Osteocyte (in vitro differentiated cells): Measurements from ENCODE around the gene TMPRSS9. TPM values are rescaled to one million over a fixed set of nuclear protein-coding genes. Genes with fewer than 3 reads are reported as not detected.
"Not testable (repeated sequence)": the region's sequence is repeated elsewhere in the genome, so short reads cannot be mapped to it uniquely, and the experiment has no call there.

Experiments used
- DNase-seq: peaks from one replicate; pipeline ENCODE4 v3.0.0; 2021; ENCODE audit warnings: mixed read lengths; ENCODE audit not compliant: unreplicated experiment; ENCODE audit errors: extremely low spot score
- H3K27ac Mint-ChIP-seq: one replicate; pipeline ENCODE4 v1.8.0; 2021; ENCODE audit warnings: mild to moderate bottlenecking, mixed read lengths; ENCODE audit not compliant: unreplicated experiment
- H3K27me3 Mint-ChIP-seq: one replicate; pipeline ENCODE4 v1.8.0; 2021; ENCODE audit warnings: mixed read lengths; ENCODE audit not compliant: unreplicated experiment
- H3K36me3 Mint-ChIP-seq: one replicate; pipeline ENCODE4 v1.8.0; 2021; ENCODE audit warnings: mixed read lengths; ENCODE audit not compliant: unreplicated experiment
- H3K4me1 Mint-ChIP-seq: one replicate; pipeline ENCODE4 v1.8.0; 2021; ENCODE audit warnings: mixed read lengths; ENCODE audit not compliant: unreplicated experiment
- H3K4me3 Mint-ChIP-seq: one replicate; pipeline ENCODE4 v1.8.0; 2021; ENCODE audit warnings: mild to moderate bottlenecking, moderate library complexity, mixed read lengths; ENCODE audit not compliant: unreplicated experiment
- H3K9me3 Mint-ChIP-seq: one replicate; pipeline ENCODE4 v1.8.0; 2021; ENCODE audit warnings: mixed read lengths; ENCODE audit not compliant: unreplicated experiment
- total RNA-seq: library from RNA; stranded (reverse); gene quantifications from 2 replicates; pipeline ENCODE4 v1.2.1, GENCODE V29; 2021
- TF ChIP-seq, protein P1 (sequence below): fragments of 200-600 bp; sonication (generic); IDR thresholded peaks from 2 replicates; pipeline ENCODE4 v1.5.0; 2021; ENCODE audit warnings: antibody characterized with exemption, mild to moderate bottlenecking, moderate library complexity

The TMPRSS9 gene
- total RNA-seq, 1 donor from 2014 or later = 0.08 TPM

DNA sequence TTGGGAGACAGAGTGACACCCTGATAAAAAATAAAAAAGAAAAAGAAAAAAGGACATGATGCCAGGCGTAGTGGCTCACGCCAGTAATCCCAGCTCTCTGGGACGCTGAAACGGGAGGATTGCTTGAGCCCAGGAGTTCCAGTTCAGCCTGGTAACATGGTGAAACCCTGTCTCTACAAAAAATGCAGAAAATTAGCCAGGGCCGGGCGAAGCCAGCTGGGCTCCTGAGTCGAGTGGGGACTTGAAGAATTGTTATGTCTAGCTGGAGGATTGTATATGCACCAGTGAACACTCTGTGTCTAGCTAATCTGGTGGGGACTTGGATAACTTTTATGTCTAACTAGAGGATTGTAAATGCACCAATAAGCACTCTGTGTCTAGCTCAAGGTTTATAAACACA, 32.3 kb downstream of the TMPRSS9 start:
- no peak for DNase-seq
- TF ChIP-seq, protein P1, sequence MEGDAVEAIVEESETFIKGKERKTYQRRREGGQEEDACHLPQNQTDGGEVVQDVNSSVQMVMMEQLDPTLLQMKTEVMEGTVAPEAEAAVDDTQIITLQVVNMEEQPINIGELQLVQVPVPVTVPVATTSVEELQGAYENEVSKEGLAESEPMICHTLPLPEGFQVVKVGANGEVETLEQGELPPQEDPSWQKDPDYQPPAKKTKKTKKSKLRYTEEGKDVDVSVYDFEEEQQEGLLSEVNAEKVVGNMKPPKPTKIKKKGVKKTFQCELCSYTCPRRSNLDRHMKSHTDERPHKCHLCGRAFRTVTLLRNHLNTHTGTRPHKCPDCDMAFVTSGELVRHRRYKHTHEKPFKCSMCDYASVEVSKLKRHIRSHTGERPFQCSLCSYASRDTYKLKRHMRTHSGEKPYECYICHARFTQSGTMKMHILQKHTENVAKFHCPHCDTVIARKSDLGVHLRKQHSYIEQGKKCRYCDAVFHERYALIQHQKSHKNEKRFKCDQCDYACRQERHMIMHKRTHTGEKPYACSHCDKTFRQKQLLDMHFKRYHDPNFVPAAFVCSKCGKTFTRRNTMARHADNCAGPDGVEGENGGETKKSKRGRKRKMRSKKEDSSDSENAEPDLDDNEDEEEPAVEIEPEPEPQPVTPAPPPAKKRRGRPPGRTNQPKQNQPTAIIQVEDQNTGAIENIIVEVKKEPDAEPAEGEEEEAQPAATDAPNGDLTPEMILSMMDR = no peak
- Mint-ChIP-seq H3K4me3 (no peak overlapping the region), H3K27me3 (peaks cover 7% of the 10 kb centered on the region), H3K9me3 (no peaks in the 10 kb centered on the region), H3K27ac (no peak overlapping the region), H3K4me1 (peaks cover 8% of the 10 kb centered on the region), H3K36me3 (no peaks in the 10 kb centered on the region)

DNA sequence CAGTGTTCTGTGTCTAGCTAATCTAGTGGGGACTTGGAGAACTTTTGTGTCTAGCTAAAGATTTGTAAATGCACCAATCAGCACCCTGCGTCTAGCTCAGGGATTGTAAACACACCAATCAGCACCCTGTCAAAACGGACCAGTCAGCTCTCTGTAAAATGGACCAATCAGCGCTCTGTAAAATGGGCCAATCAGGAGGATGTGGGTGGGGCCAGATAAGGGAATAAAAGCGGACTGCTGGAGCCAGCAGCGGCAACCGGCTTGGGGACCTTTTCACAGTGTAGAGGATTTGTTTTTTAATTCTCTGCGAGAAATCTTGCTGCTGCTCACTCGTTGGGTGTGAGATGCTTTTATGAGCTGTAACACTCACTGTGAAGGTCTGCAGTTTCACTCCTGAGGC, 32.8 kb downstream of the TMPRSS9 start:
- H3K27ac Mint-ChIP-seq, DNase-seq, H3K9me3 Mint-ChIP-seq, H3K36me3 Mint-ChIP-seq, H3K27me3 Mint-ChIP-seq, H3K4me1 Mint-ChIP-seq, H3K4me3 Mint-ChIP-seq: not testable (repeated sequence)

DNA sequence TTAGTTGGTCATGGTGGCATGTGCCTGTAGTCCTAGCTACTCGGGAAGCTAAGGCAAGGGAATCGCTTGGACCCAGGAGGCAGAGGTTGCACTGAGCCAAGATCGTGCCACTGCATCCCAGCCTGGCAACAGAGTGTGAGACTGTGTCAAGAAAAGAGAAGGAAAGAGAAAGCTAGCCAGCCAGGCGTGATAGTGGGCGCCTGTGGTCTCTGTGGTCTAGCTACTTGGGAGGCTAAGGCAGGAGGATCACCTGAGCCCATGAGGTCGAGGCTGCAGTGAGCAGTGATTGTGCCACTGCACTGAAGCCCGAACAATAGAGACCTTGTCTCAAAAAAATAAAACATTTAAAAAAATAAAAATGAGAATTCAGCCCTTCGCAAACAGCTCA, 34.0 kb downstream of the TMPRSS9 start:
- no peaks in the 10 kb centered on the region for H3K36me3 Mint-ChIP-seq
- no peaks in the 10 kb centered on the region for H3K9me3 Mint-ChIP-seq
- no peak overlapping the region for H3K27ac Mint-ChIP-seq
- H3K4me3 Mint-ChIP-seq = no peak overlapping the region
- H3K27me3 Mint-ChIP-seq = peaks cover 5% of the 10 kb centered on the region
- peaks cover 6% of the 10 kb centered on the region for H3K4me1 Mint-ChIP-seq
- no peak for DNase-seq
- TF ChIP-seq, protein P1 = no peak

DNA sequence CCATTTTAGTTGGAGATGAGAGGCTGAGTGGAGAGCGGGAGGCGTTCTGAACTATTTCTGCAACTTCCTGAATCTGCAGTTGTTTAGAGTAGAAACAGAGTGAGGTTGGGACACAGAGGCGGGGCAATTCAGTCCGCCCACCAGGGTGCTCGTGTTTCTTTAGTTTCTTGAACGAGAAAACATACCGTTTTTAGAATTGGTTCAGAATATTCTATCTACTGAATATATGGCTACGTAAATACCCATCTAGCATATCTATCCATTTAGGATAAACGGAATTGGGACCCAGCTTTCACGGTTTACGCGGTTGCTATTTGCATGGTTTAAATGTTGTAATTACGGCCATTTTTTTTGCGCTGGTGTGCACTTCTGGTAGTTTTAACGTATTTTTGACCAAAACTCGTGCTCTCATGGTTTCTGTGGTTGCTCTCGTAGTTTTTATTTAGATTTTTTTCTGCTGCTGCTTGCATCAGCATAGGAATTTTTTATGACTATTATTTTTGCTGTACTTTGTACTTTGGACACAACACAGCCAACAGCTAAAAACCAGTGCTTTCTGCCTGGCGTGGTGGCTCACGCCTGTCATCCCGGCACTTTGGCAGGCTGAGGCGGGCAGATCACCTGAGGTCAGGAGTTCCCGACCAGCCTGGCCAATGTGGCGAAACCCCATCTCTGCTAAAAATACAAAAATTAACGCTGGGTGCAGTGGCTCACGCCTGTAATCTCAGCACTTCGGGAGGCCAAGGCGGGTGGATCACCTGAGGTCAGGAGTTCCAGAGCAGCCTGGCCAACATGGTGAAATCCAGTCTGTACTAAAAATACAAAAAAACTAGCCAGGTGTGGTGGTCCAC, 34.6 kb downstream of the TMPRSS9 start:
- Mint-ChIP-seq H3K4me3 (no peak overlapping the region), H3K4me1 (peaks cover 5% of the 10 kb centered on the region), H3K27ac (no peak overlapping the region), H3K9me3 (no peaks in the 10 kb centered on the region), H3K27me3 (peaks cover 5% of the 10 kb centered on the region), H3K36me3 (no peaks in the 10 kb centered on the region)
- no peak for DNase-seq
- TF ChIP-seq, protein P1 = no peak

DNA sequence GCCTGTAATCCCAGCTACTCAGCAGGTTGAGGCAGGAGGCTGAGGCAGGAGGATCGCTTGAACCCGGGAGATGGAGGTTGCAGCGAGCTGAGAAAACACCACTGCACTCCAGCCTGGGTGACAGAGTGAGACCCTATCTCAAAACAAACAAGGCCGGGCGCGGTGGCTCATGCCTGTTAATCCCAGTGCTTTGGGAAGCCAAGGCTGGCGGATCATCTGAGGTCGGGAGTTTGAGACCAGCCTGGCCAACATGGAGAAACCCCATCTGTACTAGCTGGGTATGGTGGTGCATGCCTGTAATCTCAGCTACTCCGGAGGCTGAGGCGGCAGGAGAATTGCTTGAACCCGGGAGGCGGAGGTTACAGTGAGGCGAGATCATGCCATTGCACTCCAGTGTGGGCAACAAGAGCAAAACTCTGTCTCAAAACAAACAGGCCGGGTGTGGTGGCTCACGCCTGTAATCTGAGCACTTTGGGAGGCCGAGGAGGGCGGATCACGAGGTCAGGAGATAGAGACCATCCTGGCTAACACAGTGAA, 35.3 kb downstream of the TMPRSS9 start:
- not testable (repeated sequence) for H3K9me3 Mint-ChIP-seq, H3K27ac Mint-ChIP-seq, H3K27me3 Mint-ChIP-seq, H3K4me3 Mint-ChIP-seq, H3K36me3 Mint-ChIP-seq, H3K4me1 Mint-ChIP-seq, DNase-seq

DNA sequence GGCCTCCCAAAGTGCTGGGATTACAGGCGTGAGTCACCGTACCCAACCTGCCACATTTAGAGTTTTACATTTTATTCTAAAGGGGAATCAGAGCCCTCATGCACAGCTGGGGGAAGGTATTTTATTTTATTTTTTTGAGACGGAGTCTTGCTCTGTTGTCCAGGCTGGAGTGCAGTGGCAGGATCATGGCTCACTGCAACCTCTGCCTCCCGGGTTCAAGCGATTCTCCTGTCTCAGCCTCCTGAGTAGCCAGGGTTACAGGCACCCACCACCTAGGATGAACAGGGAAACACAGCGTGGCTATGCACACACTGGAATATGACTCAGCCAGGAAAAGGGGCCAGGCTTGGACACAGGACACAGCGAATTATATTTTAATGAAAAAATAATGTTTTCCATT, 37.1 kb downstream of the TMPRSS9 start:
- H3K4me3 Mint-ChIP-seq, H3K27me3 Mint-ChIP-seq, H3K9me3 Mint-ChIP-seq, H3K36me3 Mint-ChIP-seq, H3K4me1 Mint-ChIP-seq, H3K27ac Mint-ChIP-seq, DNase-seq: not testable (repeated sequence)
